Measurements from ENCODE around the gene COX6A2. TPM values are rescaled to one million over a fixed set of nuclear protein-coding genes. Genes with fewer than 3 reads are reported as not detected.

Gene COX6A2
- total and polyA plus RNA-seq, 7 experiments from 2014 or later = not detected

DNA sequence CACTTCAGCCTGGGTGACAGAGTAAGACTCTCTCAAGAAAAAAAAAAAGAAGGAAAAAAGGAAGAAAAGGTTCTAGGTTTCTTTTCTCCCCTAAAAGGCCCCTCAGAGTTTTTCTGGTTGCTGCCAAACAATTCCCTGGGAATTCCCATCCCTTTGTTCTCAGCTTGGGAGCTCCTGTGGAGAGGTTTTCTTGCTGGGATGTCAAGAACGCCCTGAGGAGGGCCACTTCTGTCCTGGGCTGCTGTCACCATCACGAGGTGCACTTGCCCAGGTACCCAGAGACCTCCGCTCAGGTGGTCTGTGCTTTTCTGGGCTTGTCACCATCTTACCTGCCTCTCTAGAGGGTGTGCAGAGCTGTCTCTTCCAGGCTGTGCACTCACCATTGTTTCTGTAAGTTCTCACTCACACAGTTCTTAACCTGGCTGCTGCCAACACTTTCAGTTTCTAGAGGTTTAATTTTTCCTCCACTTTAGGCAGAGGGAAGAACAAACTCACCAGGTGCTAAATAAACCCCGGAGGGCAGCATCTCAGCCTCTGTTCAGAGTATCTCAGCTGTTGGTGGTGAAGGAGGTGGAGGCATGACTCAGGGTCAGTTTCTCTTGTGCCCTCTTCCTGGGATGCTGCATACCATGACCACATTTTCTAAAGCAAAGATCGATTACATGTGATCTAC is 2.4 kb upstream of the COX6A2 start:
- ChIA-PET POLR2A (interaction anchor here (0.8 kb wide), 1 partner anchor 9 kb away, joined by 3 read pairs; no protein-coding TSS in a partner anchor), CTCF (no interaction called here)
- no peaks in the 10 kb centered on the region for H3K9me3 ChIP-seq (ENCODE audit: control insufficient read depth in 2 of 3, low read length in 3 of 3)
- no peak for DNase-seq
- Mint-ChIP-seq H3K9me3 (no peaks in the 10 kb centered on the region), H3K27ac (peak overlapping the region in 2 of 9 donors; percentile 18 to 28), H3K27me3 (peaks cover 0 to 5% (median 0%) of the 10 kb centered on the region in 5 donors), H3K4me3 (no peak overlapping the region), H3K4me1 (peaks cover 0 to 12% (median 5%) of the 10 kb centered on the region in 7 donors), H3K36me3 (no peaks in the 10 kb centered on the region)
- intact Hi-C loops (cut with micrococcal nuclease) = no loop called here
- no peaks in the 10 kb centered on the region for H3K4me1 ChIP-seq (ENCODE audit: control insufficient read depth in 2 of 2, insufficient read depth in 2 of 2, low read length in 2 of 2)
- H3K27ac ChIP-seq (ENCODE audit: low read depth, low read length) = no peak overlapping the region
- no peak for ATAC-seq
- H3K36me3 ChIP-seq (ENCODE audit: control insufficient read depth in 2 of 3, insufficient read depth in 3 of 3, low read length in 3 of 3) = no peaks in the 10 kb centered on the region
- H3K27me3 ChIP-seq (ENCODE audit: control insufficient read depth in 2 of 2, insufficient read depth in 2 of 2, low read length in 2 of 2) = no peaks in the 10 kb centered on the region
- no peak overlapping the region for H3K4me3 ChIP-seq (ENCODE audit: low read length)

DNA sequence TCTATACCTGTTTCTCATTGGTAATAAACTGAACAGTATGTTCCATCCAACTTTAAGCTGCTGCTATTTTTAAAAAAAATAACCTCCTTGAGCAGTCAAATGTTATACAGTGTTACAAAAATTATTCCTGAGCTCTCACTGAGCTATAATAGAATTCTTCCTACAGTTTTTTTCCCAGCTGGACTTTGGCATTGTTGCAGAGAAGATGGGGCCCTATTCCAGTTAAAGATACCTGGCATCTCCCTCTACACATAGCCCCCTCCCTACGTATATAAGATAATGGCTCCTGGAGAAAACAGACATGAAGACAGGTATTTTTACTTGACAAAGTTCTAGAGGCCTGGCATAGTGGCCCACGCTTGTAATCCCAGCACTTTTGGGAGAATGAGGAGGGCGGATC is 1.6 kb upstream of the COX6A2 start:
- H3K4me1 ChIP-seq (ENCODE audit: control insufficient read depth in 2 of 2, insufficient read depth in 2 of 2, low read length in 2 of 2) = no peaks in the 10 kb centered on the region
- no peak overlapping the region for H3K4me3 ChIP-seq (ENCODE audit: low read length)
- ATAC-seq (no peak), DNase-seq (no peak)
- H3K27ac ChIP-seq (ENCODE audit: low read depth, low read length) = no peak overlapping the region
- Mint-ChIP-seq H3K27ac (no peak overlapping the region), H3K36me3 (no peaks in the 10 kb centered on the region), H3K4me3 (no peak overlapping the region), H3K4me1 (peaks cover 0 to 14% (median 5%) of the 10 kb centered on the region in 7 donors), H3K27me3 (peaks cover 0 to 5% (median 0%) of the 10 kb centered on the region in 5 donors), H3K9me3 (no peaks in the 10 kb centered on the region)
- no peaks in the 10 kb centered on the region for H3K9me3 ChIP-seq (ENCODE audit: control insufficient read depth in 2 of 3, low read length in 3 of 3)
- ChIA-PET POLR2A (no interaction called here), CTCF (no interaction called here)
- no peaks in the 10 kb centered on the region for H3K36me3 ChIP-seq (ENCODE audit: control insufficient read depth in 2 of 3, insufficient read depth in 3 of 3, low read length in 3 of 3)
- H3K27me3 ChIP-seq (ENCODE audit: control insufficient read depth in 2 of 2, insufficient read depth in 2 of 2, low read length in 2 of 2) = no peaks in the 10 kb centered on the region
- intact Hi-C loops (cut with micrococcal nuclease) = no loop called here

DNA sequence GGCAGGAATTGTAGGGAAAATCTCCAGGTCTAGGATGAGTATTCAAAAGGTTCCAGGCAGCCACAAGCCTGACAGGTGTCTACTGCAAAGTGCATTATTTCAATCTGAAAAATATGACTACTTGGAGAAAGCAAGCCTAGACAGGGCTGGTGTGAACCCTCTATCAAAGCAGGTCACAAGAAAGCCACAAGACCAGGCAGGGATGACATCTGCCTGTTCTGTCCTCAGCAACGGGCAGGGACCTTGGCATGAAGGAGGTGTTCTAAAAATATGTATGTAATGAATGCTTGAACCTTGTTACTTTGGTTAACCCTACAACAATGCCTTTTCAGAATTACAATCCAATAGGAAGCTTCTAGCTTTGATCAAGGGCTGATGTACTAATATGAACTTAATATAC is 1.2 kb upstream of the COX6A2 start:
- no peaks in the 10 kb centered on the region for H3K9me3 ChIP-seq (ENCODE audit: control insufficient read depth in 2 of 3, low read length in 3 of 3)
- ATAC-seq (no peak), DNase-seq (no peak)
- ChIA-PET POLR2A (interaction anchor here (0.8 to 1.2 kb wide), 2 partner anchors 13 to 354 kb away, joined by 3 read pairs; partner anchors contain the start of gene ZNF843), CTCF (no interaction called here)
- Mint-ChIP-seq H3K4me3 (peak overlapping the region in 1 of 10 donors; percentile 12), H3K36me3 (no peaks in the 10 kb centered on the region), H3K9me3 (no peaks in the 10 kb centered on the region), H3K4me1 (peaks cover 0 to 16% (median 5%) of the 10 kb centered on the region in 7 donors), H3K27ac (no peak overlapping the region), H3K27me3 (peaks cover 0 to 5% (median 0%) of the 10 kb centered on the region in 5 donors)
- H3K4me3 ChIP-seq (ENCODE audit: low read length) = no peak overlapping the region
- H3K27me3 ChIP-seq (ENCODE audit: control insufficient read depth in 2 of 2, insufficient read depth in 2 of 2, low read length in 2 of 2) = no peaks in the 10 kb centered on the region
- no peaks in the 10 kb centered on the region for H3K36me3 ChIP-seq (ENCODE audit: control insufficient read depth in 2 of 3, insufficient read depth in 3 of 3, low read length in 3 of 3)
- H3K27ac ChIP-seq (ENCODE audit: low read depth, low read length) = no peak overlapping the region
- H3K4me1 ChIP-seq (ENCODE audit: control insufficient read depth in 2 of 2, insufficient read depth in 2 of 2, low read length in 2 of 2) = no peaks in the 10 kb centered on the region
- intact Hi-C loops (cut with micrococcal nuclease) = no loop called here

DNA sequence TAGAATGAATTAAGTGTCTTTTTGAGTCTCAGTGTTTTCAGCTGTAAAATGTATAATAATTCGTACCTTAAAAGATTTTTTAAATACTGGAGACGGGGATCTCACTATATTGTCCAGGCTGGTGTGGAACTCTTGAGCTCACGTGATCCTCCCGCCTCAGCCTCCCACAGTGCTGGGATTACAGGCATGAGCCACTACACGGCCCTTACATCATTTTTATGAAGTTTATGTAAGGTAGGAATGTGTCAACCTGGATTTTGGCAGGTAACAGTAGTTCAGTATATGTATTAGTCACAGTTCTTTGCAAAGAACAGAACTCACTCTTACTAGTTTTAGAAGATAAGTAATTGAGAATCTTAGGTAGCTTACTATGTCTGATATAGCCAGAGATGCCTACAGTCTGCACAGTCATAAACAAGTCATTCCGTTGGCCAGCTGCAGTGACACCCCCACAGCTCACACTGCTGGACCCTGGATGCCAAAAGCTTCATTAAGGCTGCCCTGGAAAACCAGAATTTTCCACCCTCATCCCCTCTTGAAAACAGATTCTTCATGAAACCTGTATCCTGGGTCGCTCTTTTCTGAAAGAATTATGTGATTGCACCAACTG is 583 bp upstream of the COX6A2 start:
- Histone ChIP-seq H3K27me3 (ENCODE audit: control insufficient read depth in 2 of 2, insufficient read depth in 2 of 2, low read length in 2 of 2) (no peaks in the 10 kb centered on the region), H3K27ac (ENCODE audit: low read depth, low read length) (no peak overlapping the region), H3K4me1 (ENCODE audit: control insufficient read depth in 2 of 2, insufficient read depth in 2 of 2, low read length in 2 of 2) (no peaks in the 10 kb centered on the region), H3K4me3 (ENCODE audit: low read length) (no peak overlapping the region), H3K9me3 (ENCODE audit: control insufficient read depth in 2 of 3, low read length in 3 of 3) (no peaks in the 10 kb centered on the region), H3K36me3 (ENCODE audit: control insufficient read depth in 2 of 3, insufficient read depth in 3 of 3, low read length in 3 of 3) (no peaks in the 10 kb centered on the region)
- H3K36me3 Mint-ChIP-seq = no peaks in the 10 kb centered on the region
- DNase-seq = no peak
- H3K9me3 Mint-ChIP-seq = no peaks in the 10 kb centered on the region
- ChIA-PET CTCF (interaction anchor here (0.6 kb wide), 1 partner anchor 446 kb away, joined by 3 read pairs; no protein-coding TSS in a partner anchor), POLR2A (interaction anchor here (0.8 to 1.2 kb wide), 2 partner anchors 13 to 353 kb away, joined by 3 read pairs; partner anchors contain the start of gene ZNF843)
- peaks cover 0 to 5% (median 0%) of the 10 kb centered on the region in 5 donors for H3K27me3 Mint-ChIP-seq
- H3K27ac Mint-ChIP-seq = no peak overlapping the region
- H3K4me1 Mint-ChIP-seq = peaks cover 0 to 16% (median 5%) of the 10 kb centered on the region in 7 donors
- H3K4me3 Mint-ChIP-seq = peak overlapping the region in 7 of 10 donors; percentile 10 to 86 (median 64)
- intact Hi-C loops (cut with micrococcal nuclease) = no loop called here
- ATAC-seq = no peak

DNA sequence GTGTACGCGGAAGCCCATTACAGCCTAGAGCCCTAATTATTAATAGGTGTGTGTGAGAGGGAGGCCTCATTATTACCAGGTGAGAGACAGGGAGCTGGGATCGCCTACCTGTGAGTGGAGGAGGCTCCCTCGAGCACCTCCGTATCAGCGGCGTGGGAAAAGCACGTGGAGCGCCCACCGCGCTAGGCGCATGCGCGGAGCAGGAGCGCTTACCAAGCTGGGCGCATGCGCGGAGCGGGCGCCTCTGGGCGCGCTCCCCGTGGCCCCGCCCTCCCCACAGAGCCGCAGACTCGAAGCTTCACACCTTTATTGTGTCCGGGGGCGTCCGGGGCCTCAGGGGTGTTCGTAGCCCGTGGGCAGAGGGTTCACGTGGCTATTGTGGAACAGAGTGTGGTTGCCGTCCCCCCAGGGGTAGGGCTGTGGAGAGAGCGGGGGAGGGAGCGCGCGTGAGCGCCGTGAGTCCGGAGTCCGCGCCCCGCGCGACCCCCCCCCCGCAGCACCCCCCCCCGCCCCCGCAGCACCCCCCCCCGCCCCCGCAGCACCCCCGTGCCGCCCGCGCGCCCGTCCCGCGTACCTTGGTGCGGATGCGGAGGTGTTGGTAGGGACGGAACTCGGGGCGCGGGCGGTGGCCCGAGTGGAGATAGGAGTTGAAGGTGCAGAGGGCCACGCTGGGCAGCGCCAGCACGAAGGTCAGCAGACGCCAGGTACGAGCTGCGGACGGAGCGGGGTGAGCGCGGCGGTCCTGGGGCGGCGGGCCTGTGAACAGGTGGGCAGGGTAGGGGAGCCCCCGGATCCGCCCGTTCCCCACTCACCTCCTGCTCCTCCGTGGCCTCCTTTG is 500 bp downstream of the COX6A2 start:
- intact Hi-C loops (cut with micrococcal nuclease) = no loop called here
- H3K4me1 Mint-ChIP-seq = peaks cover 0 to 24% (median 5%) of the 10 kb centered on the region in 7 donors
- no peaks in the 10 kb centered on the region for H3K9me3 ChIP-seq (ENCODE audit: control insufficient read depth in 2 of 3, low read length in 3 of 3)
- no peak overlapping the region for H3K27ac ChIP-seq (ENCODE audit: low read depth, low read length)
- H3K27me3 ChIP-seq (ENCODE audit: control insufficient read depth in 2 of 2, insufficient read depth in 2 of 2, low read length in 2 of 2) = no peaks in the 10 kb centered on the region
- POLR2A ChIA-PET = interaction anchor here (0.9 to 1.3 kb wide), 3 partner anchors 15 to 225 kb away, joined by 3 read pairs; partner anchors contain the start of genes PYCARD and ZNF843
- ATAC-seq = peak; percentile 75
- H3K36me3 Mint-ChIP-seq = no peaks in the 10 kb centered on the region
- peaks cover 0 to 5% (median 0%) of the 10 kb centered on the region in 5 donors for H3K27me3 Mint-ChIP-seq
- no peak overlapping the region for H3K27ac Mint-ChIP-seq
- CTCF ChIA-PET = interaction anchor here (0.6 to 1.5 kb wide), 2 partner anchors 15 to 445 kb away, joined by 3 to 9 read pairs; partner anchors contain the start of gene ZNF843
- H3K9me3 Mint-ChIP-seq = no peaks in the 10 kb centered on the region
- H3K4me3 ChIP-seq (ENCODE audit: low read length) = no peak overlapping the region
- H3K4me1 ChIP-seq (ENCODE audit: control insufficient read depth in 2 of 2, insufficient read depth in 2 of 2, low read length in 2 of 2) = peaks cover 0 to 10% of the 10 kb centered on the region in 2 donors
- H3K36me3 ChIP-seq (ENCODE audit: control insufficient read depth in 2 of 3, insufficient read depth in 3 of 3, low read length in 3 of 3) = no peaks in the 10 kb centered on the region
- peak overlapping the region in 9 of 10 donors; percentile 26 to 68 (median 55) for H3K4me3 Mint-ChIP-seq
- DNase-seq = peak; percentile 55 to 77 (median 64)

DNA sequence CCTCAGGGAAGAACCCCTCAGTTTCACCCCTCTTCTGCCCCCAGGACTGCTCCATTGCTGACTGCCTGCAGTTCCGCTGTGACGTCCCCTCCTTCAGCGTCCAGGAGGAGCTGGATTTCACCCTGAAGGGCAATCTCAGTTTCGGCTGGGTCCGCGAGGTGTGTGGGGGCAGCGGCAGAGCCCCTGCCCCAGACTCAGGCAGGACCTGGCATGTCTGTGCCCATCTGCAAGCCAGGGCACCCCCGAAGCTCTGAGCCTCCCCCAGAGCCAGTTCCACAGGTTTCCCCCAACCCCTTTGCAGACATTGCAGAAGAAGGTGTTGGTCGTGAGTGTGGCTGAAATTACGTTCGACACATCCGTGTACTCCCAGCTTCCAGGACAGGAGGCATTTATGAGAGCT is 4.4 kb downstream of the COX6A2 start:
- intact Hi-C loops (cut with micrococcal nuclease) = loop anchor here in 1 of 2 donors (5.0 kb wide), 1 partner anchor 36 kb away; no protein-coding TSS in a partner anchor
- H3K4me1 ChIP-seq (ENCODE audit: control insufficient read depth in 2 of 2, insufficient read depth in 2 of 2, low read length in 2 of 2) = peaks cover 0 to 41% of the 10 kb centered on the region in 2 donors
- POLR2A ChIA-PET = no interaction called here
- Mint-ChIP-seq H3K36me3 (peaks cover 0 to 5% (median 0%) of the 10 kb centered on the region in 5 donors), H3K4me3 (no peak overlapping the region), H3K27ac (peak overlapping the region in 1 of 9 donors; percentile 34), H3K27me3 (peaks cover 0 to 7% (median 0%) of the 10 kb centered on the region in 5 donors), H3K9me3 (peaks cover 0 to 4% (median 0%) of the 10 kb centered on the region in 11 donors), H3K4me1 (peaks cover 0 to 35% (median 6%) of the 10 kb centered on the region in 7 donors)
- DNase-seq (no peak), ATAC-seq (no peak)
- no peak overlapping the region for H3K27ac ChIP-seq (ENCODE audit: low read depth, low read length)
- no peaks in the 10 kb centered on the region for H3K27me3 ChIP-seq (ENCODE audit: control insufficient read depth in 2 of 2, insufficient read depth in 2 of 2, low read length in 2 of 2)
- no peak overlapping the region for H3K4me3 ChIP-seq (ENCODE audit: low read length)
- CTCF ChIA-PET = no interaction called here
- H3K36me3 ChIP-seq (ENCODE audit: control insufficient read depth in 2 of 3, insufficient read depth in 3 of 3, low read length in 3 of 3) = no peaks in the 10 kb centered on the region
- H3K9me3 ChIP-seq (ENCODE audit: control insufficient read depth in 2 of 3, low read length in 3 of 3) = no peaks in the 10 kb centered on the region

Data from naive thymus-derived CD4-positive, alpha-beta T cell (primary cell).